ENCODE measurements around the gene NMNAT2. TPM values are rescaled to one million over a fixed set of nuclear protein-coding genes. Genes with fewer than 3 reads are reported as not detected.
"Not testable (repeated sequence)": the region's sequence is repeated elsewhere in the genome, so short reads cannot be mapped to it uniquely, and the experiment has no call there.

NMNAT2 gene
- total RNA-seq, 1 experiment from 2014 or later = 8.8 TPM

- DNase-seq (ENCODE audit: low spot score) = no peak
- no peak for TF ChIP-seq ARID4B (CRISPR knock-in tag; IDR thresholded peaks at IDR 0.05; ENCODE audit: borderline replicate concordance)
- no peak for TF ChIP-seq NR3C1 (CRISPR knock-in tag; conservative IDR thresholded peaks at IDR 0.05; ENCODE audit: low read depth)
- TF ChIP-seq KAT7 (CRISPR knock-in tag; IDR thresholded peaks at IDR 0.05; ENCODE audit: borderline replicate concordance) = no peak
- no peak for TF ChIP-seq TP53 (CRISPR knock-in tag; IDR thresholded peaks at IDR 0.05)
- no peak for TF ChIP-seq GTF2I (CRISPR knock-in tag; conservative IDR thresholded peaks at IDR 0.05)
- TF ChIP-seq ZNF512 (CRISPR knock-in tag; IDR thresholded peaks at IDR 0.05; ENCODE audit: borderline replicate concordance) = no peak
- TF ChIP-seq MAX (CRISPR knock-in tag; IDR thresholded peaks at IDR 0.05) = no peak
- no peak for TF ChIP-seq USF1 (CRISPR knock-in tag; IDR thresholded peaks at IDR 0.05)
- no peak for TF ChIP-seq PRRX2 (CRISPR knock-in tag; IDR thresholded peaks at IDR 0.05)
- TF ChIP-seq ELF4 (CRISPR knock-in tag; IDR thresholded peaks at IDR 0.05; ENCODE audit: low read depth) = no peak
- TF ChIP-seq SOX15 (CRISPR knock-in tag; IDR thresholded peaks at IDR 0.05) = no peak
- no peak overlapping the region for H3K4me3 Mint-ChIP-seq
Observed at GRCh38 chr1:183241471-183241870, 176.7 kb downstream of the NMNAT2 start.

GRCh38 chr1:183240853-183241252 is 177.3 kb downstream of the NMNAT2 start:
- H3K27me3 Mint-ChIP-seq (ENCODE audit: low read depth); H3K36me3 Mint-ChIP-seq; H3K9me3 Mint-ChIP-seq; H3K27ac Mint-ChIP-seq; POLR2A ChIA-PET; H3K4me1 Mint-ChIP-seq; H3K4me3 Mint-ChIP-seq; DNase-seq (ENCODE audit: low spot score); ATAC-seq: not testable (repeated sequence)
- CTCF ChIA-PET = interaction anchor here (0.7 kb wide), 1 partner anchor 66 kb away, joined by 3 read pairs; no protein-coding TSS in a partner anchor

More at GRCh38 chr1:183241471-183241870, 176.7 kb downstream of the NMNAT2 start:
- POLR2A ChIA-PET = no interaction called here
- ATAC-seq = no peak
- Mint-ChIP-seq H3K27me3 (ENCODE audit: low read depth) (no peaks in the 10 kb centered on the region), H3K27ac (no peak overlapping the region), H3K4me1 (peaks cover 1% of the 10 kb centered on the region; the same call in 1 of the 2 replicates), H3K9me3 (no peaks in the 10 kb centered on the region), H3K36me3 (no peaks in the 10 kb centered on the region)
- CTCF ChIA-PET = interaction anchor here (0.7 to 2.0 kb wide), 3 partner anchors 13 to 189 kb away, joined by 3 to 5 read pairs (median 3); no protein-coding TSS in a partner anchor

GRCh38 chr1:183240526-183240825 is 177.7 kb downstream of the NMNAT2 start:
- ChIA-PET POLR2A (no interaction called here), CTCF (interaction anchor here (1.2 to 1.3 kb wide), 2 partner anchors 13 to 37 kb away, joined by 3 to 5 read pairs; no protein-coding TSS in a partner anchor)
- no peaks in the 10 kb centered on the region for H3K9me3 Mint-ChIP-seq
- ATAC-seq (no peak), DNase-seq (ENCODE audit: low spot score) (no peak)
- no peak overlapping the region for H3K27ac Mint-ChIP-seq
- no peak overlapping the region for H3K4me3 Mint-ChIP-seq
- no peaks in the 10 kb centered on the region for H3K36me3 Mint-ChIP-seq
- TF ChIP-seq FOXP4 (CRISPR knock-in tag; IDR thresholded peaks at IDR 0.05) (no peak), OVOL2 (CRISPR knock-in tag; IDR thresholded peaks at IDR 0.05; ENCODE audit: borderline replicate concordance) (no peak), PREB (CRISPR knock-in tag; IDR thresholded peaks at IDR 0.05; ENCODE audit: borderline replicate concordance) (no peak), NFYB (CRISPR knock-in tag; conservative IDR thresholded peaks at IDR 0.05; ENCODE audit: low read depth) (no peak), GTF2I (CRISPR knock-in tag; conservative IDR thresholded peaks at IDR 0.05) (no peak)
- peaks cover 9% of the 10 kb centered on the region for H3K4me1 Mint-ChIP-seq
- no peaks in the 10 kb centered on the region for H3K27me3 Mint-ChIP-seq (ENCODE audit: low read depth)
